D721Med (cell line): Measurements from ENCODE around the gene JAKMIP1.

Experiments
- DNase-seq: peaks from one replicate; pipeline ENCODE4 v3.0.0; 2011; ENCODE audit warnings: low spot score; ENCODE audit not compliant: insufficient read length
- FAIRE-seq: peaks from 2 replicates; lab custom pipeline; 2011; peaks lifted over from hg19 to GRCh38; lab: Jason Lieb, UNC
- CTCF ChIP-seq: IDR thresholded peaks from 2 replicates; pipeline ENCODE4 v1.5.1; 2012; ENCODE audit warnings: mild to moderate bottlenecking, control low read depth; ENCODE audit not compliant: insufficient read depth; ENCODE audit errors: missing control alignments

JAKMIP1 gene

DNA sequence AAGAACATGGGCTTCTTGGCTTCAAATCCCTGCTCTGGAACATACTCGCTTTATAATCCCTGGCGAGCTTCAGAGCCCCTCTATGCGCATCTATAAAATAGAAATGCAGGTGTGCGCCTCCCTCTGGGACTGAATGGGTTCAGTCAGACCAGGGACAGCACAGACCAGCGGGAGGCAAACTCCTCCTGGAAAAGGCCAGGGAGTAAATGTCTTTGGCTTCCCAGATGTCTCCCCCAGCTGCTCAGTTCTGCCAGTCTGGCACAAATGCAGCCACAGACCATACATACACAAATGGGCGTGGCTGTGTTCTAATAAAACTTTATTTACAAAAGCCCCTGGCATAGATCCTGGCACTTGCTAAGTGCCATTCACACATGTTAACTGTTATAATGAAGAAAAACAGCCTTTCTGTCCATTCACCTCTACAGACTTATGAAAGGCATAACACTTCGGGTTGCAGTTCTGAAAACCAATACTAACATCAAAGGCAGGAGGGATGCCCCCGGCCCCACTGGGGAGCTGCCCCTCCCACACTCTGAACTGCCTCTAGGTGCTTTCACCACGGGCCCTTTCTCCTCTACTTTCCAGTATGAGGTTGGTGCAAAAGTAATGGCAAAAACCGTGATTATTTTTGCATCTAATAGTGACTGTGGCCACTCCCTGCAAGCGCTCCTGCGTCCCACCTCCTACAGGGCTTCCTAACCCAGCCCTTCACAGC is 4.6 kb downstream of the JAKMIP1 start:
- no peak for TF ChIP-seq CTCF
- DNase-seq: no peak
- FAIRE-seq: no peak

DNA sequence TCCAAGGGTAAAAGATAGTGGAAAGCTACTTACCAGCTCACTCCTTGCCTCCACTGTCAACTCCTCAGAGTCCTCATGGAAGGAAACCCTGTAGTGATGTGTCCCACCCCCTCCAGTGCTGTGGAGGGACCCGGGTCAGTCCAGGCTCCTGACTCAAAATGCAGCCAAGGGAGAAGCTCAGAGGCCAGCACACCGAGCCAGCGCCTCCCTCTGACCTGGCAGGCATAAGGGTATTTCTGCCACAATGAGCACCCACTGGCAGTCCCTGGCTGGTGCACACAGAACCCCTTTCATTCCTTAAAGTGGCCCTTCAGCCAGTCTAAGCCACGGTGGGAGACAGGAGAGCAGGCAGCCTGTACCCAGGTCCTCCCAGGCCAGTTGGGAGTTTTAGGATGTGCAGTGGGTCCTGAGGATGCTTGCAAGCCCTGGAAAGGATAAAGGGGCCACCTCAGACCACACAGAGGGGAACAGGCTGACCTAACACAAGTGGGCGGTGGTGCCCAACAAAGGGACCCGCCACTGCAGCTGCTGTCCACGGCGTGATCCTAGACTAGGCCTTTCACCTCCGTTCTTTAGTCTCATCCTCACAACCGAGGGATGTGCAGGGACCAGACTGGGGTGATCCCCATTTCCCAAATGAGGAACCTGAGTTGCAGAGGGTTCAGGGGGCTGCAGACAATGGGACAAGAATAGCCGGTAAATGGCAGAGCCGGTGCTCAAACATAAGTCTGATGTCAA is 5.7 kb downstream of the JAKMIP1 start:
- FAIRE-seq: no peak
- TF ChIP-seq CTCF: no peak
- no peak for DNase-seq

DNA sequence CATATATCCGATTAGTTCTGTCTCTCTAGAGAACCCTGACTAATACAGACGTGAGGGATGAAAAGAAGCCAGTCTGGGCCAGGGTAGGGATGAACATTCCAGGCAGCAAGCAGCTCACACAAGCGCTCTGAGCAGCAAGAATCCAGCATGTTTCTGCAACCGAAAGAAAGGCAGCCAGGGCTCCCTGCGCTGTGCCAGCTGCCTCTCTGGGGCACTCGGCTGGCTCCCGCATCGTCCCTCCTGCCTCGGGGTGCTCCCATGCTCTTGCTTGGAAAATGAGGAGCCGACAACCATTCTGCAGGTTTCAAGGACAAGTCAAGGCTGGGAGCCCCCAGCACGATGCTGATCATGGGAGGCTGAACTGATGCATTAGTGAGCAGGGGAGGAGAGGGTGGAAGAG is 7.0 kb downstream of the JAKMIP1 start:
- FAIRE-seq: no peak
- TF ChIP-seq CTCF: no peak
- DNase-seq: no peak

- DNase-seq: no peak
- FAIRE-seq: no peak
- no peak for TF ChIP-seq CTCF
Measured at GRCh38 chr4:6192245-6192644, 8.1 kb downstream of the JAKMIP1 start.

GRCh38 chr4:6191448-6192130 is 8.8 kb downstream of the JAKMIP1 start:
- FAIRE-seq: no peak
- no peak for DNase-seq
- TF ChIP-seq CTCF: no peak

DNA sequence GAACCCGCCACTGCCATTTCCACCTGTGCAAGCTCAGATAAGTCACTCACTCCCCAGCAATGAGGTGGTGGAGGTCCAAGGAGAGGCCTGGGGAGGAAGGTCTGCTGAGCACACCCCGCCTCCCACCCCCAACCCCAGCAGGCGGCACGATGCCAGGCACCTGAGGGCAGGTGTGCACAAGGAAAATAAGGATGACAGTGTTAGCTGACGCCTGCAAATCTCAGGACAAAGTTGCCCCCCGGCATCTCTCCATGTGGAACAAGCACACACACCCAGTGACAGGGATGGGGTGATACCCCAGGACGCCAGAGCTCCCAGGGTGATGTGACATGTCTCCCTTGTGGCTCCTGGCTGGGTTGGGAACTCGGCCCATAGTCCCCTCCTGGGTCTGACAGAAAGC is 9.9 kb downstream of the JAKMIP1 start:
- DNase-seq (no peak), FAIRE-seq (no peak)
- no peak for TF ChIP-seq CTCF

GRCh38 chr4:6189511-6189910 is 10.8 kb downstream of the JAKMIP1 start:
- FAIRE-seq (no peak), DNase-seq (no peak)
- no peak for TF ChIP-seq CTCF
